Endothelial cell of umbilical vein (primary cell): ENCODE results near the gene MCRIP2. TPM values are rescaled to one million over a fixed set of nuclear protein-coding genes. Genes with fewer than 3 reads are reported as not detected.
"Not testable (repeated sequence)": the region's sequence is repeated elsewhere in the genome, so short reads cannot be mapped to it uniquely, and the experiment has no call there.

Experiments
- BruUV-seq: library from RNA; stranded (reverse); fragments of 400-500 nt; replicated peaks from 2 replicates; lab custom pipeline; 2021; lab: Mats Ljungman, UMichigan
- CTCF ChIA-PET: fragments of 300-600, 350-600 bp; sonication (Branson Sonifier 250); formaldehyde crosslinking; loops from one replicate; lab custom pipeline; 2021; ENCODE audit warnings: antibody characterized with exemption, inconsistent platforms; lab: Charles Lee
- POLR2A ChIA-PET: fragments of 300-600, 350-600 bp; sonication (Branson Sonifier 250); formaldehyde crosslinking; loops from one replicate; lab custom pipeline; 2021; ENCODE audit warnings: antibody characterized with exemption, inconsistent platforms; lab: Charles Lee
- DNase-seq: peaks from one replicate; pipeline ENCODE4 v3.0.0-alpha.2; 2011; ENCODE audit warnings: low read depth, low spot score
- FAIRE-seq: peaks from 2 replicates; lab custom pipeline; 2011; peaks lifted over from hg19 to GRCh38; lab: Jason Lieb, UNC
- H2AFZ ChIP-seq: 2 replicates; pipeline ENCODE4 v1.6.0; 2012; ENCODE audit warnings: low read depth, low read length, control low read depth, inconsistent platforms
- H3K27ac ChIP-seq: 2 replicates; pipeline ENCODE4 v1.5.1; 2011; ENCODE audit warnings: low read depth, mild to moderate bottlenecking, control low read depth, low read length, moderate library complexity; ENCODE audit not compliant: insufficient read depth
- H3K27me3 ChIP-seq, 2 experiments: 2 replicates each; pipeline versions ENCODE4 v1.6.0 to v1.6.1; 2011; ENCODE audit warnings: low read length in 2 of 2, mixed read lengths in 1 of 2; ENCODE audit not compliant: control insufficient read depth in 2 of 2, insufficient read depth in 2 of 2
- H3K36me3 ChIP-seq, 2 experiments: 2 replicates in 1 of 2; 3 replicates in 1 of 2; pipeline ENCODE4 v1.5.1; 2011; ENCODE audit warnings: low read length in 2 of 2, mild to moderate bottlenecking in 1 of 2, moderate library complexity in 1 of 2; ENCODE audit not compliant: control insufficient read depth in 2 of 2, insufficient read depth in 2 of 2; ENCODE audit errors: extremely low read depth in 1 of 2
- H3K4me1 ChIP-seq: 3 replicates; pipeline ENCODE4 v1.5.1; 2011; ENCODE audit warnings: mild to moderate bottlenecking, low read length; ENCODE audit not compliant: control insufficient read depth, insufficient read depth; ENCODE audit errors: extremely low read depth
- H3K4me2 ChIP-seq: 2 replicates; pipeline ENCODE4 v1.6.1; 2011; ENCODE audit warnings: low read length, control low read depth, mixed read lengths; ENCODE audit not compliant: insufficient read depth
- H3K4me3 ChIP-seq, 3 experiments: fragments of 200-600 bp in 1 of 3; sonication (generic), shearing (Covaris generic) in 1 of 3; replicated peaks in 1 of 3; 2 replicates each; pipeline ENCODE4 v1.5.1; 2011 to 2016; ENCODE audit warnings: control low read depth in 3 of 3, low read length in 3 of 3, mild to moderate bottlenecking in 2 of 3, inconsistent platforms in 1 of 3, low read depth in 1 of 3, moderate library complexity in 1 of 3; ENCODE audit not compliant: insufficient read depth in 1 of 3
- H3K79me2 ChIP-seq: 2 replicates; pipeline ENCODE4 v1.6.0; 2012; ENCODE audit warnings: low read length, inconsistent platforms; ENCODE audit not compliant: control insufficient read depth, insufficient read depth
- H3K9ac ChIP-seq: replicated peaks from 2 replicates; pipeline ENCODE3; 2011; ENCODE audit warnings: low read length, control low read depth; ENCODE audit not compliant: insufficient read depth; ENCODE audit errors: extremely low read depth
- H3K9me1 ChIP-seq: replicated peaks from 3 replicates; pipeline ENCODE4 v1.6.0; 2011; ENCODE audit warnings: mild to moderate bottlenecking, low read length; ENCODE audit not compliant: control insufficient read depth, insufficient read depth; ENCODE audit errors: extremely low read depth
- H3K9me3 ChIP-seq: replicated peaks from 2 replicates; pipeline ENCODE4 v1.5.1; 2012; ENCODE audit warnings: low read length, inconsistent platforms; ENCODE audit not compliant: control insufficient read depth, insufficient read depth
- H4K20me1 ChIP-seq: replicated peaks from 2 replicates; pipeline ENCODE3; 2011; ENCODE audit warnings: mild to moderate bottlenecking, low read length; ENCODE audit not compliant: control insufficient read depth, insufficient read depth; ENCODE audit errors: extremely low read depth
- EZH2 ChIP-seq: IDR thresholded peaks from 2 replicates; pipeline ENCODE4 v1.6.1; 2012; ENCODE audit warnings: borderline replicate concordance, low read depth, mild to moderate bottlenecking, moderate library complexity, low read length, inconsistent platforms; ENCODE audit not compliant: severe bottlenecking
- FOS ChIP-seq: IDR thresholded peaks from 2 replicates; pipeline ENCODE4 v1.6.1; 2011; ENCODE audit warnings: mild to moderate bottlenecking, low read length, moderate library complexity, borderline replicate concordance; ENCODE audit not compliant: insufficient read depth
- GATA2 ChIP-seq: IDR thresholded peaks from 2 replicates; pipeline ENCODE4 v1.7.0; 2011; ENCODE audit warnings: low read depth, mild to moderate bottlenecking, moderate library complexity, mixed read lengths, low read length; ENCODE audit not compliant: insufficient read length, insufficient read depth
- JUN ChIP-seq: IDR thresholded peaks from 2 replicates; pipeline ENCODE4 v1.6.1; 2011; ENCODE audit warnings: borderline replicate concordance, low read depth; ENCODE audit not compliant: insufficient read length, insufficient read depth
- MYC ChIP-seq: IDR thresholded peaks from one replicate; pipeline ENCODE4 v1.6.1; 2011; ENCODE audit warnings: mild to moderate bottlenecking, low read depth, low read length
- POLR2A ChIP-seq: IDR thresholded peaks from 2 replicates; pipeline ENCODE4 v1.6.1; 2012; ENCODE audit warnings: low read depth, mild to moderate bottlenecking, control low read depth, low read length
- POLR2AphosphoS5 ChIP-seq: IDR thresholded peaks from 2 replicates; pipeline ENCODE4 v1.6.1; 2012; ENCODE audit warnings: low read depth, mild to moderate bottlenecking, control low read depth, low read length, moderate library complexity; ENCODE audit not compliant: insufficient read depth
- dilution Hi-C: fragments of 300-500 bp; cut with MboI; formaldehyde crosslinking; loops from one replicate; pipeline ENCODE4 v1.15.0; 2019; ENCODE audit warnings: low sequenced_read_pairs; ENCODE audit not compliant: extremely low pct_ligation_motif_present
- intact Hi-C: fragments of 100-400 bp; cut with micrococcal nuclease; formaldehyde crosslinking; loops from one replicate; pipeline ENCODE4 v1.10.0; 2022
- polyA plus RNA-seq, 4 experiments: library from polyadenylated mRNA; depleted of rRNA in 3 of 4; stranded (reverse) in 3 of 4; unstranded in 1 of 4; fragments of >200 nt; gene quantifications; 2 replicates each; pipeline versions ENCODE4 v1.2.1 to v1.2.3, GENCODE V29; 2011 to 2012; ENCODE audit warnings: missing spikeins in 1 of 4
- total RNA-seq: library from RNA; stranded (reverse); gene quantifications from 2 replicates; pipeline ENCODE4 v1.2.3, GENCODE V29; 2021
- TF ChIP-seq, protein P1 (sequence below): IDR thresholded peaks from 2 replicates; pipeline ENCODE4 v1.6.1; 2011; ENCODE audit not compliant: insufficient read depth, insufficient read length
- TF ChIP-seq, protein P2 (sequence below), 2 donors: IDR thresholded peaks; 1 replicate in 1 of 2; 2 replicates in 1 of 2; pipeline ENCODE4 v1.5.1; 2011; ENCODE audit warnings: low read length in 2 of 2, mild to moderate bottlenecking in 2 of 2, moderate library complexity in 2 of 2, control low read depth in 1 of 2, inconsistent platforms in 1 of 2, low read depth in 1 of 2; ENCODE audit not compliant: insufficient read depth in 1 of 2; ENCODE audit errors: extremely low read depth in 1 of 2

Gene MCRIP2
- total and polyA plus RNA-seq, 2 donors (not counting 3 experiments of a cell fraction or from before 2014, with no cell fraction given) = 17.1 to 18.9 TPM

DNA sequence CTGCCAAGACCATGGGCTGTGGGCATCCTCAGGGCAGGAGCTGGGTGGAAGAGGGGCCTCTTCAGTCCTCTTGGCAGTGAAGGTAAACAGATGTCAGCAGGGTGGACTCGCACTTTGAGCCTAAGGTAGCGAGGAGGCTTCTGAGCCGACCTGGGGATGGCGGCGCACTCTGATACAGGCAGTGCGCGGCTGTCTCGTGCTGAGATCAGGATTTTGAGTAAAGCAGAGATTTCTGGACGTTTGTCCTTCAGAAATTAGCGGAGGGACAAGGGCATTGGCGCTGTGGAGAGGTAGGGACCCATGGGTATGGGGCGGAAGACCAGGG is 44.9 kb upstream of the MCRIP2 start:
- DNase-seq (no peak), FAIRE-seq (no peak)
- dilution Hi-C loops = no loop called here
- Histone ChIP-seq H4K20me1 (no peaks in the 10 kb centered on the region), H3K4me1 (no peaks in the 10 kb centered on the region), H3K79me2 (peaks cover 13% of the 10 kb centered on the region), H3K9ac (no peak overlapping the region), H3K36me3 (peaks cover 0 to 3% of the 10 kb centered on the region in 2 experiments), H3K9me1 (no peaks in the 10 kb centered on the region), H3K27ac (no peak overlapping the region), H3K9me3 (no peaks in the 10 kb centered on the region), H3K4me3 (no peak overlapping the region), H2AFZ (no peak overlapping the region), H3K27me3 (no peaks in the 10 kb centered on the region), H3K4me2 (no peak overlapping the region)
- CTCF ChIA-PET = no interaction called here
- POLR2A ChIA-PET = no interaction called here
- intact Hi-C loops = no loop called here
- no TSS peak for BruUV-seq
- TF ChIP-seq, protein P1, sequence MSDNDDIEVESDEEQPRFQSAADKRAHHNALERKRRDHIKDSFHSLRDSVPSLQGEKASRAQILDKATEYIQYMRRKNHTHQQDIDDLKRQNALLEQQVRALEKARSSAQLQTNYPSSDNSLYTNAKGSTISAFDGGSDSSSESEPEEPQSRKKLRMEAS = no peak
- TF ChIP-seq JUN (no peak), POLR2A (no peak), EZH2 (no peak), FOS (no peak), GATA2 (no peak), MYC (no peak), POLR2AphosphoS5 (no peak)
- TF ChIP-seq, protein P2, sequence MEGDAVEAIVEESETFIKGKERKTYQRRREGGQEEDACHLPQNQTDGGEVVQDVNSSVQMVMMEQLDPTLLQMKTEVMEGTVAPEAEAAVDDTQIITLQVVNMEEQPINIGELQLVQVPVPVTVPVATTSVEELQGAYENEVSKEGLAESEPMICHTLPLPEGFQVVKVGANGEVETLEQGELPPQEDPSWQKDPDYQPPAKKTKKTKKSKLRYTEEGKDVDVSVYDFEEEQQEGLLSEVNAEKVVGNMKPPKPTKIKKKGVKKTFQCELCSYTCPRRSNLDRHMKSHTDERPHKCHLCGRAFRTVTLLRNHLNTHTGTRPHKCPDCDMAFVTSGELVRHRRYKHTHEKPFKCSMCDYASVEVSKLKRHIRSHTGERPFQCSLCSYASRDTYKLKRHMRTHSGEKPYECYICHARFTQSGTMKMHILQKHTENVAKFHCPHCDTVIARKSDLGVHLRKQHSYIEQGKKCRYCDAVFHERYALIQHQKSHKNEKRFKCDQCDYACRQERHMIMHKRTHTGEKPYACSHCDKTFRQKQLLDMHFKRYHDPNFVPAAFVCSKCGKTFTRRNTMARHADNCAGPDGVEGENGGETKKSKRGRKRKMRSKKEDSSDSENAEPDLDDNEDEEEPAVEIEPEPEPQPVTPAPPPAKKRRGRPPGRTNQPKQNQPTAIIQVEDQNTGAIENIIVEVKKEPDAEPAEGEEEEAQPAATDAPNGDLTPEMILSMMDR (IDR thresholded peaks at IDR 0.05; ENCODE audit: extremely low read depth in 1 of 2, insufficient read depth in 1 of 2, low read depth in 1 of 2, low read length in 2 of 2) = no peak

DNA sequence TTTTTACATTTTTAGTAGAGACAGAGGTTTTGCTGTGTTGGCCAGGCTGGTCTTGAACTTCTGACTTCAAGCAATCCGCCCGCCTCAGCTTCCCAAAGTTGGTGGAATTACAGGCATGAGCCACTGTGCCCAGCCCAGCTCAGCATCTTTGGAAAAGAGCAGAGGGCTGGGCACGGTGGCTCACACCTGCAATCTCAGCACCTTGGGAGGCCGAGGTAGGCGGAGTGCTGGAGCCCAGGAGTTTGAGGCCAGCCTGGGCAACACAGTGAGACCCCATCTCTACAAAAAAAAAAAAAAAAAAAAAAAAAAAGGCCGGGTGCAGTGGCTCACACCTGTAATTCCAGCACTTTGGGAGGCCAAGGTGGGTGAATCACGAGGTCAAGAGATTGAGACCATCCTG is 44.0 kb upstream of the MCRIP2 start:
- POLR2A ChIA-PET = interaction anchor here (0.6 kb wide), 1 partner anchor 21 kb away, joined by 4 read pairs; no protein-coding TSS in a partner anchor
- H3K79me2 ChIP-seq, FAIRE-seq, H2AFZ ChIP-seq, DNase-seq, H3K4me1 ChIP-seq, H3K9me1 ChIP-seq, H3K27ac ChIP-seq, dilution Hi-C loops, H3K4me3 ChIP-seq, H3K9ac ChIP-seq, H3K4me2 ChIP-seq, H4K20me1 ChIP-seq, H3K27me3 ChIP-seq, intact Hi-C loops, H3K36me3 ChIP-seq, BruUV-seq, H3K9me3 ChIP-seq: not testable (repeated sequence)
- CTCF ChIA-PET = interaction anchor here (2.2 kb wide), 1 partner anchor 12 kb away, joined by 9 read pairs; no protein-coding TSS in a partner anchor
